ENCODE results near the gene ATP6V0C.

- TF ChIP-seq CTCF (IDR thresholded peaks at IDR 0.05; ENCODE audit: poor library complexity) (peak; percentile 5), EZH2 (IDR thresholded peaks at IDR 0.05; ENCODE audit: borderline replicate concordance) (no peak), EZH2phosphoT487 (IDR thresholded peaks at IDR 0.05; ENCODE audit: low read depth, severe bottlenecking, unreplicated experiment) (no peak)
Measured at GRCh38 chr16:2486645-2487516, 26.9 kb upstream of the ATP6V0C start.
